SK-N-SH (cell line): ENCODE measurements around the gene TOPBP1. TPM values are rescaled to one million over a fixed set of nuclear protein-coding genes. Genes with fewer than 3 reads are reported as not detected.

ENCODE experiments used
- CTCF ChIA-PET: fragments of 300-600, 350-600 bp; formaldehyde crosslinking; extraction: SDS; loops from one replicate; lab custom pipeline; 2021; lab: Yijun Ruan, JAX
- POLR2A ChIA-PET: fragments of 350-600 bp; sonication (Branson Sonifier 250); formaldehyde crosslinking; extraction: SDS; loops from one replicate; lab custom pipeline; 2020; ENCODE audit warnings: antibody characterized with exemption, inconsistent platforms; lab: Yijun Ruan, JAX
- DNase-seq: peaks from one replicate; pipeline ENCODE4 v3.0.0; 2012
- H2AFZ ChIP-seq: fragments of 200-600 bp; sonication (generic); 2 replicates; pipeline ENCODE4 v1.8.1; 2016; ENCODE audit warnings: antibody characterized with exemption, mild to moderate bottlenecking, low read depth
- H3F3A ChIP-seq: fragments of 200-600 bp; sonication (generic); replicated peaks from 2 replicates; pipeline ENCODE3; 2016; ENCODE audit warnings: antibody characterized with exemption, mild to moderate bottlenecking; ENCODE audit not compliant: insufficient read depth
- H3K27ac ChIP-seq, 2 experiments: fragments of 200-500 bp in 1 of 2; fragments of 200-600 bp in 1 of 2; sonication (Bioruptor generic) in 1 of 2; sonication (generic), shearing (Covaris generic) in 1 of 2; 2 replicates each; pipeline versions ENCODE4 v1.5.1 to v1.6.1; 2014 to 2016; ENCODE audit warnings: low read depth in 2 of 2, inconsistent platforms in 1 of 2, low read length in 1 of 2, mild to moderate bottlenecking in 1 of 2, mixed read lengths in 1 of 2
- H3K27me3 ChIP-seq: fragments of 200-600 bp; sonication (generic), shearing (Covaris generic); 2 replicates; pipeline ENCODE4 v1.6.1; 2016; ENCODE audit warnings: mixed run types; ENCODE audit not compliant: insufficient read depth
- H3K36me3 ChIP-seq, 2 experiments: fragments of 200-500 bp in 1 of 2; fragments of 200-600 bp in 1 of 2; sonication (Bioruptor generic) in 1 of 2; sonication (generic) in 1 of 2; replicated peaks in 1 of 2; 2 replicates each; pipeline versions ENCODE3 to v1.5.1; 2014 to 2016; ENCODE audit warnings: low read length in 1 of 2, mild to moderate bottlenecking in 1 of 2; ENCODE audit not compliant: insufficient read depth in 2 of 2, control insufficient read depth in 1 of 2
- H3K4me1 ChIP-seq, 2 experiments: fragments of 200-500 bp in 1 of 2; fragments of 200-600 bp in 1 of 2; sonication (Bioruptor generic) in 1 of 2; sonication (generic), shearing (Covaris generic) in 1 of 2; 2 replicates each; pipeline versions ENCODE4 v1.5.1 to v1.6.1; 2014 to 2016; ENCODE audit warnings: low read depth in 1 of 2, low read length in 1 of 2, mixed run types in 1 of 2; ENCODE audit not compliant: insufficient read depth in 2 of 2, control insufficient read depth in 1 of 2
- H3K4me2 ChIP-seq: fragments of 200-600 bp; sonication (generic), shearing (Covaris generic); 2 replicates; pipeline ENCODE4 v1.6.1; 2017; ENCODE audit warnings: mixed run types
- H3K4me3 ChIP-seq, 2 experiments: fragments of 200-500 bp in 1 of 2; fragments of 200-600 bp in 1 of 2; sonication (Bioruptor generic) in 1 of 2; sonication (generic), shearing (Covaris generic) in 1 of 2; 2 replicates each; pipeline versions ENCODE4 v1.5.1 to v1.8.1; 2014 to 2016; ENCODE audit warnings: low read depth in 2 of 2, inconsistent platforms in 1 of 2, low read length in 1 of 2, mild to moderate bottlenecking in 1 of 2, mixed read lengths in 1 of 2, moderate library complexity in 1 of 2
- H3K79me2 ChIP-seq: fragments of 200-600 bp; sonication (generic); 2 replicates; pipeline ENCODE4 v1.8.1; 2017; ENCODE audit warnings: mild to moderate bottlenecking; ENCODE audit not compliant: insufficient read depth
- H3K9ac ChIP-seq: fragments of 200-600 bp; sonication (generic); 2 replicates; pipeline ENCODE4 v1.6.1; 2017; ENCODE audit warnings: mixed run types
- H3K9me2 ChIP-seq: fragments of 200-600 bp; sonication (generic); 2 replicates; pipeline ENCODE4 v1.6.1; 2017; ENCODE audit warnings: mixed run types
- H3K9me3 ChIP-seq: fragments of 200-600 bp; sonication (generic); 2 replicates; pipeline ENCODE4 v1.6.1; 2017; ENCODE audit warnings: mixed run types, mild to moderate bottlenecking, moderate library complexity
- H4K20me1 ChIP-seq: fragments of 200-600 bp; sonication (generic); 2 replicates; pipeline ENCODE4 v1.6.1; 2017; ENCODE audit warnings: mild to moderate bottlenecking, mixed run types; ENCODE audit not compliant: insufficient read depth
- CTCF ChIP-seq: fragments of 200-600 bp; sonication (generic); IDR thresholded peaks from 2 replicates; pipeline ENCODE4 v1.6.1; 2017; ENCODE audit warnings: antibody characterized with exemption, mild to moderate bottlenecking, moderate library complexity
- EP300 ChIP-seq, 2 experiments: IDR thresholded peaks; 2 replicates each; pipeline versions ENCODE4 v1.4.0 to v1.6.1; 2012; ENCODE audit warnings: borderline replicate concordance in 1 of 2, low read depth in 1 of 2, low read length in 1 of 2
- EZH2phosphoT487 ChIP-seq: fragments of 200-600 bp; sonication (generic); IDR thresholded peaks from 2 replicates; pipeline ENCODE4 v1.6.1; 2017; ENCODE audit warnings: low read depth, mixed run types, mild to moderate bottlenecking, antibody characterized with exemption, moderate library complexity, borderline replicate concordance
- FOXJ3 ChIP-seq: sonication (generic); formaldehyde crosslinking; IDR thresholded peaks from 2 replicates; pipeline ENCODE4 v1.5.1; 2020; ENCODE audit warnings: mild to moderate bottlenecking, missing genetic modification reagents
- FOXM1 ChIP-seq: IDR thresholded peaks from 2 replicates; pipeline ENCODE4 v1.4.0; 2012; ENCODE audit warnings: low read depth, mild to moderate bottlenecking
- GABPA ChIP-seq: IDR thresholded peaks from 2 replicates; pipeline ENCODE4 v1.4.0; 2012; ENCODE audit warnings: low read depth, mild to moderate bottlenecking
- GATA2 ChIP-seq: sonication (generic); formaldehyde crosslinking; IDR thresholded peaks from 2 replicates; pipeline ENCODE4 v1.5.0; 2020; ENCODE audit warnings: mild to moderate bottlenecking, missing genetic modification reagents
- JUND ChIP-seq: IDR thresholded peaks from 2 replicates; pipeline ENCODE4 v1.4.0; 2012
- MAX ChIP-seq: IDR thresholded peaks from 2 replicates; pipeline ENCODE4 v1.4.0; 2012; ENCODE audit warnings: low read depth
- MEF2A ChIP-seq: IDR thresholded peaks from 2 replicates; pipeline ENCODE4 v1.4.0; 2012; ENCODE audit warnings: low read depth, borderline replicate concordance
- MXI1 ChIP-seq: IDR thresholded peaks from 2 replicates; pipeline ENCODE4 v1.6.1; 2012; ENCODE audit warnings: mild to moderate bottlenecking, low read depth, low read length, improper control_type of control experiment
- NRF1 ChIP-seq: IDR thresholded peaks from 2 replicates; pipeline ENCODE4 v1.6.1; 2012; ENCODE audit warnings: low read depth, mild to moderate bottlenecking, low read length
- PBX3 ChIP-seq: IDR thresholded peaks from 2 replicates; pipeline ENCODE4; 2012
- RCOR1 ChIP-seq: fragments of 150-350 bp; IDR thresholded peaks from 2 replicates; pipeline ENCODE4 v1.6.1; 2017; ENCODE audit warnings: antibody characterized with exemption, low read length
- REST ChIP-seq: IDR thresholded peaks from 2 replicates; pipeline ENCODE4 v1.6.1; 2012; ENCODE audit warnings: mild to moderate bottlenecking, low read depth, low read length, moderate library complexity
- SIN3A ChIP-seq: IDR thresholded peaks from 2 replicates; pipeline ENCODE4 v1.6.1; 2012; ENCODE audit warnings: low read depth, mild to moderate bottlenecking, low read length, moderate library complexity, borderline replicate concordance
- SMC3 ChIP-seq: IDR thresholded peaks from 2 replicates; pipeline ENCODE4 v1.6.1; 2012; ENCODE audit warnings: low read depth, low read length, improper control_type of control experiment
- TAF1 ChIP-seq: IDR thresholded peaks from 2 replicates; pipeline ENCODE4 v1.6.1; 2012; ENCODE audit warnings: low read depth, mild to moderate bottlenecking, low read length, moderate library complexity, borderline replicate concordance
- TCF12 ChIP-seq: IDR thresholded peaks from 2 replicates; pipeline ENCODE4 v1.4.0; 2012
- TEAD4 ChIP-seq: IDR thresholded peaks from 2 replicates; pipeline ENCODE4 v1.4.0; 2012; ENCODE audit warnings: mild to moderate bottlenecking, borderline replicate concordance; ENCODE audit not compliant: insufficient read depth
- polyA plus RNA-seq, 3 experiments: library from polyadenylated mRNA; depleted of rRNA; stranded (reverse); fragments of >200 nt; gene quantifications; 2 replicates each; pipeline ENCODE4 v1.2.3, GENCODE V29; 2012

The TOPBP1 gene
- polyA plus RNA-seq, 1 of the 3 experiments (the other 2 are of a cell fraction): 15.7 TPM

GRCh38 chr3:133627789-133628188, 34.0 kb downstream of the TOPBP1 start:
- H3F3A ChIP-seq: no peaks in the 10 kb centered on the region
- POLR2A ChIA-PET: no interaction called here
- no peaks in the 10 kb centered on the region for H3K27me3 ChIP-seq
- H3K27ac ChIP-seq: no peak overlapping the region
- no peak for DNase-seq
- H3K79me2 ChIP-seq: peaks cover 12% of the 10 kb centered on the region; the same call in 1 of the 2 replicates
- no peak overlapping the region for H3K4me2 ChIP-seq
- TF ChIP-seq SIN3A (no peak), PBX3 (no peak), NRF1 (no peak), FOXM1 (no peak), GATA2 (CRISPR knock-in tag) (no peak), MXI1 (no peak), MAX (no peak), RCOR1 (no peak), CTCF (no peak), FOXJ3 (CRISPR knock-in tag) (no peak), EZH2phosphoT487 (no peak), TAF1 (no peak), TEAD4 (no peak), GABPA (no peak), TCF12 (no peak), MEF2A (no peak), JUND (no peak), SMC3 (no peak), REST (no peak), EP300 (IDR thresholded peaks at IDR 0.05; ENCODE audit: borderline replicate concordance in 1 of 2, low read depth in 1 of 2, low read length in 1 of 2) (no peak)
- no peaks in the 10 kb centered on the region for H3K9me2 ChIP-seq
- no peak overlapping the region for H2AFZ ChIP-seq
- H3K9ac ChIP-seq: no peak overlapping the region
- no peaks in the 10 kb centered on the region for H3K4me1 ChIP-seq
- CTCF ChIA-PET: interaction anchor here (1.0 to 1.4 kb wide), 2 partner anchors 14 to 47 kb away, joined by 3 to 5 read pairs; no protein-coding TSS in a partner anchor
- H3K36me3 ChIP-seq: peaks cover 55 to 60% of the 10 kb centered on the region in 2 experiments
- H3K4me3 ChIP-seq: no peak overlapping the region
- no peaks in the 10 kb centered on the region for H3K9me3 ChIP-seq
- H4K20me1 ChIP-seq: no peaks in the 10 kb centered on the region
